Measurements from ENCODE around the gene RTF1.
"Not testable (repeated sequence)": the region's sequence is repeated elsewhere in the genome, so short reads cannot be mapped to it uniquely, and the experiment has no call there.

RTF1 gene

DNA sequence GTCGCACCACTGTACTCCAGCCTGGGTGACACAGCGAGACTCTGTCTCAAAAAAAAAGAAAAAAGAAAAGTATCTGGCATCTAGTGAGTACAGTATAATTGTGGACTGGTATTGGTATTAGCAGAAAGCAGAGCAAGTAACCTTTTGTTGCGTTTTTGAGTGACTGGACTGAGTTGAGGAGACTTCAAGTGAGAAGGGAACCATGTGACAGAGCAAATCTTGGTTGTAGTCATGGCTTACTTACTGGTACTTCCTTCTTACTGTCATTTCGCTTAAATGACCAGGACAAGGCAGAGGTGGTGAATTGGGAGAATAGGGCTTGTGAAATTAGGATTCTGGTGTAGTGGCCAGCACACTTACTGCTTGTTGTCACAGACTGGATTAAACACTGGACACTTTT lies 20.6 kb downstream of the RTF1 start:
- DNase-seq (ENCODE audit: low spot score) = no peak

DNA sequence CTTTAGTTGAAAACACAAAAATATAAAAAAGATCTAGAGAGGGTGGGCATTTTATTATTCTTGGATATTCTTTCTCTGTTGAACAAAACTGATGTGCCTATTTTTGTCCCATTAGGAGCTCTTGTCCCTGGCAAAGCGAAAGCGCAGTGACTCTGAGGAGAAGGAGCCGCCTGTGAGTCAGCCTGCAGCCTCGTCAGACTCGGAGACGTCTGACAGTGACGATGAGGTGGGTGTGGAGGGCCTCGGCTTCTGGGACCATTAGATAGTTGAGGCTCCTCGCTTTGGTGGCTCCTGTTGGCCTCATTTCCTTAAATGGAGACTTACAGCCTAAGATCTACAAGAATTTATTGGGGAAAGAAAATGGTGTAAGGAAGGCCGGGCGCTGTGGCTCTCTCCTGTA lies 21.3 kb downstream of the RTF1 start:
- DNase-seq (ENCODE audit: low spot score) = no peak

DNA sequence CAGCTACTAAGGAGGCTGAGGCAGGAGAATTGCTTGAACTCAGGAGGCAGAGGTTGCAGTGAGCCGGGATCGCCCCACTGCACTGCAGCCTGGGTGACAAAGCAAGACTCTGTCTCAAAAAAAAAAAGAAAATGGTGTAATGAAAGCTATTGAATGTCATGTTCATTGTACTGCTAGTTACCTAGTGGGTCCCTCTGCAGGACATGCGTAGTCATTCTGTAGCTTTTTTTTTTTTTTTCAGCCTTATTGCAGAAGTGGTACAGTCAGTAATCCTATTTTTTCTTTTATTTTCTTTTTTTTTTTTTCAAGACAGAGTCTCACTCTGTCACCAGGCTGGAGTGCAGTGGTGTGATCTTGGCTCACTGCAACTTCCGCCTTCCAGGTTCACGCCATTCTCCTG lies 21.9 kb downstream of the RTF1 start:
- DNase-seq (ENCODE audit: low spot score) = not testable (repeated sequence)

DNA sequence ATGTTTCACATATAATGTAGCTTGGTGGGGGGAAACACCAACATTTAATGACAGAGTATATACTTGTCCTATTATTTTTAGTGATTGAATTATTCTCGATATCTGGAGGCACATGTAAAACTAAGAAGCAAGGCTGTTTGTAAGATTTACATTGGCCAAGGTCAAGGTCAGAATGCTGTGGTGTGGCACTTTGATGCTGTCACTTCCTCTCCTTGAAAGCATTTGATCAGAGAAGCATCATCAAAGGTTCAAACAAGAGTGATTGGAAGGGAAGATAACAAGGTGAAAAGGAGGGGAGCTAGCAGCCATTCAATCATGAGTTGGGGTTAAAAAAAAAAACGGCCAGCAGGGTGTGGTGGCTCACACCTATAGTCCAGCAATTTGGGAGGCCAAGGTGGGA lies 26.4 kb downstream of the RTF1 start:
- DNase-seq (ENCODE audit: low spot score) = no peak

DNA sequence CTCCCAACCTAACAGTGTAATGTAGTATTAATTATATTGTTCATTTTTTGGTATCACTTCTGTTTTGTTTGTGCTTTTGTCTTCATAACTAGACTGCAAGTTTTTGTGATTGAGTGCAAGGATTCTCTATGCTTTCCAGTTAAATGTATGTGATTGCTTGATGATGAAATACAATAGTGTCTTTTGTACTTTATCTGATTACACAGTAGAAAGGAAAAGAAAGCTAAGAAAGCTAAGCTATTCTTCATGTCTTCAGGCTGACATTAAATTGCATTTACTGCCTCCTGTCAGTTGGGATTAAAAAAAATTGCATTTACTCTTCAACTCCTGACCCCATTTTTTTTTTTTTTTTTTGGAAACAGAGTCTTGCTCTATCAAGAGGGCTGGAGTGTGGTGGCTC lies 28.5 kb downstream of the RTF1 start:
- DNase-seq (ENCODE audit: low spot score) = no peak

DNA sequence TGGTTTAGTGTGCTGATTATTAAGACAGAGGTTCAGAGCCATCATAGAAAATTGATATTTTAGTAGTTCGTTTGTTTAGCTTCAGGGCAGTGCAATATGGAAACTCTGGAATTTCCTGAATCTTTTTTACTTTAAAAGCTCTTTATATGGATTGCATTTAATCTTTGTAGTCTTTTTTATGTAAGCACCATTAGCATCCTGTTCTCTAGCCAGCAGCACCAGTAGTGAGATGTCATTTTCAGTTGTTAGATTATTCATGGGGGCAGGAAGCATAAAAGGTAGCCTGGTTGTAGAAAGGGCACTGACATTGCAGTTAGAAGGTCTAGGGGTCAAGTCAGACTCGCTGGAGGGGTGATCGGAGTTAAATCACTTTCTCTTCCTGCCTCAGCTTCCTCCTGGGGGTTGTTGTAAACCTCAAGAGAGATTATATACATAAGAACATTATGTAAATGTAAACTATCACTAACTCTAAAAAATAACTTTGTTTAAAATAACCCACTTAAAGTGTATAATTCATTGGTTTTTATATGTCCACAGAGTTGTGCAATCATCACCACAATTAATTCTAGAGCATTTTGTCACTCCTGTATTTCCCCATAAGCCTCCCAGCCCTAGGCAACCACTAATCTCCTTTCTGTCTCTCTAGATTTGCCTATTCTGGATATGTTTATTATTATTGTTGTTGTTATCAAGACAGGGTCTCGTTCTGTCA lies 45.3 kb downstream of the RTF1 start:
- DNase-seq (ENCODE audit: low spot score) = no peak

DNA sequence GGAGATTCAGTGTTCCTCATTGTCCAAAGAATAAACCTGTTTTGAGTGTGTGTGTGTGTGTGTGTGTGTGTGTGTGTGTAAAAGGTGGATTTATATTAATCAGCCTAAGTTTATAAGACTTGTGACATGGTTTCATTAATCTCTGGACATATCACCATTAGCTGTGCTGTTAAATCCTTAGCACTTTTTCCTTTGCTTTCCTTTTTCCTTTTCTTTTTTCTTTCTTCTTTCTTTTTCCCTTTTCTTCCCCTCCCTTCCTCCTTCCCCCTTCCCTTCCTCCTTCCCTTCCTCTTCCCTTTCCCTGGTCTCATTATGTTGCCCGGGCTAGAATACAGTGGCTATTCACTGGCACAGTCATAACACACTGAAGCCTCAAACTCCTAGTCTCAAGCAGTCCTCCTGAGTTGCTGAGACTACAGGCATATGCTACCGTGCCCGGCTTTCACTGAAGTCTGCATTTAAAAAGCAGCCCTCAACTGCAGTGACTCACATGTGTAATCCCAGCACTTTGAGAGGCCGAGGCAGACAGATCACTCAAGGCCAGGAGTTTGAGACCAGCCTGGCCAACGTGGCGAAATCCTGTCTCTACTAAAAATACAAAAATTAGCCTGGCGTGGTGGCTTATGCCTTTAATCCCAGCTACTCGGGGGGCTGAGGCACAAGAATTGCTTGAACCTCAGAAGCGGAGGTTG lies 48.1 kb downstream of the RTF1 start:
- DNase-seq (ENCODE audit: low spot score) = no peak

DNA sequence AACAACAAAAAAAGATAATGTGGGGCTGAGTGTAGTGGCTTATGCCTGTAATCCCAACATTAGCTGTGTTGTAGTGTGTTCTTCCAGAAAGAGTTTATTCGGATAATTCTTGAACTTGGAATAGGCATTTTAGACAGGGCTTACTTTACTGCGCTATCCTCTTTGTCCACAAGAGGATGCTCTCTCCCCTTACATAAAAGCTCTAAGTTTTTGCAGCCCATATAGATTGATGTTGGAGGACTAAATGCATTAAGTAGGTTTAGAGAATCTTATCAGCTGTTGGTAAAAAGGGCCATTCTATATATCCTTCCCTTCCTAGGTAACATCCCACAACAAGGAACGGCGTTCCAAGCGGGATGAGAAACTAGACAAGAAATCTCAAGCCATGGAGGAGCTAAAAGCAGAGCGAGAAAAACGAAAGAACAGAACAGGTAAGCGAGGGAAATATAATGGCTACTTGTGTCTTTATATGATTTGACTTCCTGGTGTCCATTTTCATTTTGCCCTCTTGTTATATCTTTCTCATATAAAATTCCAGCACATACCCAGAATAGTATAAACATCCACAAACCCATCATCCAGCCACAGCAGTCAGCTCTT lies 49.0 kb downstream of the RTF1 start:
- DNase-seq (ENCODE audit: low spot score) = peak; percentile 65

DNA sequence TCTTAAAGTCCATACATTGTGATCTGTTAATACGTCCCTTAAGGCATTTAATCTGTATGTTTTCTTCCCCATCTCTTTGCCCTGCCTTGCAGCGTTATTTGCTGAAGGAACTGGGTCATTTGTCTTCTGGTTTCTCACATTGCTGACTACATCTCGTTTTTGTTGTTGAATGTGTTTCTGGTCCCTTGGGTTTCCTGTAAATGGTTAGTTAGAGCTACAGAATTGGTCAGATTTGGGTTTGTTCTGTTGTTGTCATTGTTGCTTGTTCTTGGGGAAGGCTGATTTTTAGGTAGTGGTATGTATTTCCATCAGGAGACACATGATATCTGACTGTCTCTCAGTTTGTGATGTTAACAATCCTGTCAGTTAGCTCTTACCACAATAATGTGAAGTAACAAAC lies 49.8 kb downstream of the RTF1 start:
- DNase-seq (ENCODE audit: low spot score) = no peak

DNA sequence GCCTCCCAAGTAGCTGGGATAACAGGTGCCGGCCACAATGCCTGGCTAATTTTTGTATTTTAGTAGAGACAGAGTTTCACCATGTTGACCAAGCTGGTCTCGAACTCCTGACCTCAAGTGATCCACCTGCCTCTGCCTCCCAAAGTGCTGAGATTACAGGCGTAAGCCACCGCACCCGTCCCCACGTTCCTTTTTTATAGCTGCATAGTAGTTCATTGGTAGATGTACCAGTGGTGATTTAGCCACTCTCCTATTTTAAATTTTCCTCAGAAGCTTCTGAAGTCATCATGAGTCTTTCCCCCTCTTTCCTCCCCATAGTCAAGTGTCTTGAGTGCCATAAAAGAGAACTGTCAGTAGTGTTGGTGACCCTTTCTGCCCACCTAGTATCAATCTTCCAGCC lies 52.7 kb downstream of the RTF1 start:
- DNase-seq (ENCODE audit: low spot score) = not testable (repeated sequence)

DNA sequence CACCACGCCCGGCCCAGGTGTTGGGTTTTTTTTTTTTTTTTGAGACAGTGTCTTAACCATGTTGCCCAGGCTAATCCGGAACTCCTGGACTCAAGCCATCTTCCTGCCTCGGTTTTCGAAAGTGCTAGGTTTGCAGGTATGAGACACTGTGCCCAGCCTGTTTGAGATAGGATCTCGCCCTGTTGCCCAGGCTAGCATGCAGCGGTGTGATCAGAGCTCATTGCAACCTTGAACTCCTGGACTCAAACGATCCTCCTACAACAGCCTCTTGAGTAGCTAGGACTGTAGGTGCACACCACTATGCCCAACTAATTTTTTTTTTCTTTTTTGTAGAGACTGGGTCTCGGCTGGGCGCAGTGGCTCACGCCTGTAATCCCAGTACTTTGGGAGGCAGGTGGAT lies 56.5 kb downstream of the RTF1 start:
- DNase-seq (ENCODE audit: low spot score) = no peak

DNA sequence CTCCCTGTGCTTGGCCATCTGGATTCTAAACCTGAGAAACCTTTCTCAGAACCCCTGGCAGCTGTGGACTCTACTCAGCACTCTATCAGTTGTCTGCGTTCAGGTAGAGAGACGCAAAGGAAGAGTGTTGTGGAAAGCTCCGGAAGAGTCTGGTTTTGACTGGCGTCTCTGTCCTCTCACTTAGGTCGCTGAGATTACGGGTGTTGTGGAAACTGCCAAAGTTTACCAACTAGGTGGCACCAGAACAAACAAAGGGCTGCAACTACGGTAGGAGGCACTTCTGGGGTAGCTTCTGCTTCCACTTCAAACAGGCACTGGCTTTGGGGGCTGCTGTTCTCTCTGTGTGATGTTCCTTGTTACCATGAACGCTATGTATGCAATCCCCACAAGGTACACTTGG lies 57.5 kb downstream of the RTF1 start:
- no peak for DNase-seq (ENCODE audit: low spot score)

DNA sequence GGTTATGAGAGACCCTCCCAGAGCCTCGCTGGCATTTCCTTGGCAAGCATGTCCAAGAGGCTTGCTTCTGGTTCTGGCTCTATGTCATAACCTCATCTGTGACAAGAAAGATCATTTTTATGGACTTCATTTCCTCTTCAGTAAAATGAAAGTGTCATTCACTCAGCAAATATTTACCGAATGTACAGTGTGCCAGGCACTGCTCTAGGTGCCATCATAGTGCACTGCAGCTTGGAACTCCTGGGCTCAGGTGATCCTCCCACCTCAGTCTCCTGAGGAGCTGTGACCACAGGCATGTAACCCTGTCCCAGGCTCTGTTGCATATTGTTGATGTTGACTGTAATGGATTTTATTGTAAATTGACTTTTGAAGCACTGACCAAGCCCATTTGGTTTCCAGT lies 58.0 kb downstream of the RTF1 start:
- DNase-seq (ENCODE audit: low spot score) = no peak

DNA sequence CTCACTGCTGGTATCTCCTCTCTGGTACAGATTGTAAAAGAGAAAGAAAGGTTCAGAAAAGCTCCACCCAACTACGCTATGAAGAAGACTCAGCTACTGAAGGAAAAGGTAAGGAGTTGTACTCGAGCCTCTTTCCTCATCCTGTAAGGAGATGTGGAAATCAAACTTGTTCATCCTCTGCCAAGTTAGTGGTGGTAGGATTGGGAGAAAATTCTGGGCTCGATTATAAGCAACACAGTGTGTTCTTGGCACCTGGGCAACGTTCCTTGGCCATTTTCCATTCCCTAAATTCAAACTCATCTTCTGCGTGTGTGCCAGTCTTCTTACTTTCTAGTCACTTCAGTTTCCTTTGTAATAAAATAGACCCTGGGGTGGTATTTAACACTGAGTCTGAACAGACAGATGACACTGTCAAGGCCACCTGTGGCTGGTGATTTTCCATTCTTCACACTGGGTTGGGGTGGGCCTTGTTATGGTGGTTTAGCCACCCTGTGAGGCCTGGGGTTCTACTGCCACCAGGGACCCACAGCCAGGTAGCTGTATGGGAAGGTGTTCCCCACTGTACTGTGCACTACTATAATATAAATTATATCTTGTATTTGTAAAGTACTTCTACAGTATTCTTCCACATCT lies 59.6 kb downstream of the RTF1 start:
- no peak for DNase-seq (ENCODE audit: low spot score)

DNA sequence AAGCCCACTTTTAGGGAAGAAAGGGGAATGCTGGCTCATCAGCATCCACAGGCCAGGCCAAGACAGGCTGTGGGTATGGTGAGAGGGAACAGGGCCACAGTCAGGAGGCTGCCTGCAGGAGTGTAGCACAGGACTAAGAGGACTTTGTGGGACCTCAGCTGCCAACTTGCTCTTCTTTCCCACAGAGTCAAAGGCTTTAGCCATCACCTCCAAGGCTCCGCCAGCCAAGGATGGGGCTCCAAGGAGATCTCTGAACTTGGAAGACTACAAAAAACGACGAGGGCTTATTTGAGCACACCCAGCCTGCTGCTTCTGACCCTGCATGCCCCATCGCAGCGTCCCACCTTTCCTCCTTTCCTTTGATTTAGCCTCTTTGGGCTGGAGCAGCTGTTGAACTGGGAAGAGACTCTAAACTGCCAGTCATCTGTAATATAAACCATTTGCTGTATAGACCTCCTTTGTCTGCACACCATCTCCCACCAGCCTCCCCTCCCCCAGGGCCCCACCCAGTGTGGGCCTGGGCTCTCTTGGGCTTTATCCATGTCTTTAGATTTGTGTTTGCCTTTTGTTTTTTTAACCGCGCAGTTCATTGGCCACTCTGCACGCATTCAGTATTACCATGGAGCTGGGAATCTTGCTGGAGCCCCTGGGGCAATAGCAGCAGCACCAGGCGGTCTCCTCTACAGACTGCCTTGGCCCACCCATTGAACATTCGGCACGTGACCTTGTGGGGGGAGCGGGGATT lies 63.7 kb downstream of the RTF1 start:
- DNase-seq (ENCODE audit: low spot score) = no peak

DNA sequence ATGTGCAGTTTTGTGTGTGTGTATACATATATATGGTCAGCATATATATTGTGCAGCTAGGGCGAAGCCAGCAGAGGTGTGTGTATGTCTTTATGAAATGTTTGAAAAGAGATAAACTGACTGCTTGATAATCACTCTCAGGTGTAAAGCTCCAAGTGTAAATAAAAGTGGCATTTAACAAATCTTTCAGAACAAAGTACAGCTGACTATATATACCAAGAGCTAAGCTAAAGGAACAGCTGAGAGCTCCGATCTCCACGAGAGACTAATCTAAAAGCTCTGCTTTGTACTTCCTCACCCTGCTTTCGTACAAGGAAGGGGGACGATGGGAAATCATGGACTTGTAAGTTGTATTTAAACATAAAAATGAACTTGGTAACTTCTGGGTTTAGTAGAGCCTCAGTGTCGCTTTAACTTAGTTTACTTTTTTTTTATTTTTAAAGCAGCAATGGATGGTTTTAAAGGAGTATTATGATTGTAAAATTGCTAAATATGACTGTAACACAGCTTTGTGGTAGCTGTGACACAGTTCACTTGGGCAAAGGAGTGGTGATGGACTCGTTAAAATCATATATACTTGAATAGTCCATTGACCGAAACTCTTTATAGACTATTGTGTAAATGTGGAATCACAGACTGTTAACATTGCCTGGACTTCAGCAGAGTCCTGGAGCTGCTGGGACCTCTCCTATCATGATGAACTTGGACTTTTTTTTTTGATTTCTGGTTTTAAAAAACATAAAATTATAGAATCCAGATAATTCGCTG lies 65.4 kb downstream of the RTF1 start:
- DNase-seq (ENCODE audit: low spot score) = no peak

DNA sequence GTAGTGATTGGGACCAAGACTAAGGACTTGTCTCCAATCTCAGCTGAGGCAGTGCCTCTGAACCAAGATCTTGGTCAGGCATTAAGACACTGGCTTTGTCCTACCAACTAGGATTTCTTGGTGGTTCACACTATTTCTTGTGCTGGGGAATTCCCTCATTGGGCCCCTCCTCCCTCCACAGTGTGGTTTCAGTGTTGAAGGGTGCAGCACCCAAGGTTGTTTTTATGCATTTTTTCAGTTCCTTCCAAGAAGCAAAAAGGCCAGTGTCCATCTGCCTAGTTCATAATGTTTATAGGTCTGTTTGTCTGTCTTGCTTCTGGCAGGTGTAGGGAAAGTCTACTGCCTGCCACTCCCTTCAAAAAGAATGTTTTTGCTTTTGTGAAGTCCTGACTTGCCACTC lies 66.2 kb downstream of the RTF1 start:
- DNase-seq (ENCODE audit: low spot score) = no peak

DNA sequence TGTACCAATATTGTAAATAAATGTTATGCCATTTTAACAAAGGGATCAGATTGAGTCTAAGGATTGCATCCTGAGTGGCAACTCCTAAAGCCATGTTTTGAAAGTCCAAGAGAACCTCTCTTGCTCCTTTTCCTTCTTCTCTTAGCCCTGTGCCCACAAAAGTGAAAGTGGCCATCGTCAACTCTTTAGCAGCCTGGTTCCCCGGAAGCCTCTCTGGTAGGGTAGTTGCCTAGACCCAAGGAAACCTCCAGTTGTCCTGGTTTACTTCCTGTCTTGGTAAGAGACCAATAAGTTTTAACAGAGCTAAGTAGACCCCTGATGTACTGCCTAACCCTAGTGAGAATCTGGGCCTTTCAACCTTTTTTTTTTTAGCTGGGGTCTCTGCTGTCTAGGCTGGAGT lies 66.6 kb downstream of the RTF1 start:
- no peak for DNase-seq (ENCODE audit: low spot score)

DNA sequence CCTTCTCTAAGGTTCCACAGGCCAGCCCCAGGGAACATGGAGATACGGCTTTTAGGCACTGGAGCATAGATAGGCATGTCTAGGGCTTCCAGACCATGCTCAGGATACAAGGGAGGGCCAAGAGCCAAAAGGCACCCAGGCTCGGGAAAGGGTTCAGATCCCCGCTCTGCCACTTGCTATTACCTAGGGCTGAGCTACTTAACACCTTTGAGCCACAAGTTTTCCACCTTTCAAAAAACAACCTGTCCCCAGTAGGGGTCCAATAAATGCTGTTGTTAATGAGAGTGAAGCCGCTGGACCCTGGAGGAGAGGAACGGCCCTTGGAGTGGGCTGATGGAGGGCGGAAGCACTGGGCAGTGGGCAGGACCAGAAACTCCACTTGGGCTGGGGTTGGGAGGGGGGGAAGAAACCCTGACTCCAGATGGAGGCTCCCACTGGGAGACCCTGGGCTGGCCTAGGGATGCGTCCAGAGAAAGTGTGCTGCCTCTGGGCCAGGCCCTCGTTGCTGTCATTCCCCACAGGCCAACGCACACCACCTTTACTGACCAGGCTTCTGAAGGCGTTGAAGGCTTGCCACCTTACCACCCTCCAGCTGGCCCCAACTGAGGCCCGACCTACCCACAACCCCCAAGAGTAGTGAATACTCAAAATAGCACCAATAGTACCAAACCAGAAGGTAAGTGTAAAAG lies 68.2 kb downstream of the RTF1 start:
- DNase-seq (ENCODE audit: low spot score) = no peak

DNA sequence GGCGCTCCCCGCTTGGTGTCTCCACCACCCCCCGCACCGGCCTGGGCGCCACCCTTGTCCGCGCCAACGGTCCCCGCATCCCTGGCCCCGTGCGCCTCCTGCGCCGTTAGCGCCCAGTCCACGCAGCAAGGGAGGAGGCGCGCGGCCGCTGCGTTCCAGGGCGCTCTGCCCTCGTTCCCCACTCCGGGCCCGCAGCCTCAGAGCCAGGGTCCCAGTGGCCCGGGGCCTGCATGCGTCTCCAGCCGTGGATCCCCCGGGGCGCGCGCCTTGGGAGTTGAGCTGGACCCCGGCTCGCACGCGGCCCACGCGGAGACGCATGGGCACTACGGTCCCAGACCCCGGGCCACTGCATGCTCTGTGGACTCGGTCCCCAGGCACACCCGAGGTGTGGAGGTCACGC lies 69.4 kb downstream of the RTF1 start:
- DNase-seq (ENCODE audit: low spot score) = no peak

DNA sequence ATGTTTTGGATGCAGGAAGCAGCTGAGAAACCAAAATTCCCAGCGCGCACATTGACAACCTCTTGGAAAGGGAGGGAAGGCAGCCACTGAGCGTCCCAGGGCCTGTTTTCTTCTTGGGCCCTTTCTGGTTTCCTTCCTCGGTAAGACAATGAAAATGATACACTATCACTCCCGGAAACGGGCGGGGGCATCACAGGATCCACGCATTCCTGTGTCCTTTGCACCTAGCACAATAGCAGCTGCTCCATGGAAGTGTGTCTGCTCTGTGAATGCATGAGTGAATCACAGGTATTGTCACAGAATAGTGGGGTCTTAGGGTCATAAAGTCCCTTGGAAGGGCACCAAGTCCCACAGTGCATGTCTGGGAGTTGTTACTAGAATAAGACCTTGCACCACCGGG lies 70.5 kb downstream of the RTF1 start:
- no peak for DNase-seq (ENCODE audit: low spot score)
